ENCODE data around the gene ALG12. TPM values are rescaled to one million over a fixed set of nuclear protein-coding genes. Genes with fewer than 3 reads are reported as not detected.

ALG12 gene
- total RNA-seq, 2 donors from 2014 or later, result 17.4 to 30.1 TPM

DNA sequence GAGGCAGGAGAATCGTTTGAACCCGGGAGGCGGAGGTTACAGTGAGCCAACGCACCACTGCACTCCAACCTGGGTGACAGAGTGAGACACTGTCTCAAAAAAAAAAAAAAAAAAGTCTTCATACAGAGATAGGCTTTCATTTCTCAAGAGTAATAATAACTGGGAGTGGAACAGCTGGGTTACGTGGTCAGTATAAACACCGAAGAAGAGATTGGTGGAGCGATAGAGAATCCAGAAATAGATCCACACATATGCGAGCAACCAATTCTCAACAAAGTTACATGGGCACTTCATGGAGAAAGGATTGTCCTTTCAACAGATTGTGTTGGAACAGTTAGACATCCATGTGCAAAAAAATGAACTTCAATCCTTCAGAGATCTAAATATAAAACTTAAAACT, 40.0 kb downstream of the ALG12 start:
- Histone ChIP-seq H3K4me3 (no peak overlapping the region), H3K27me3 (replicated peaks; ENCODE audit: insufficient read depth) (no peaks in the 10 kb centered on the region), H3K36me3 (peaks cover under 1% of the 10 kb centered on the region), H3K27ac (no peak overlapping the region), H3K9me3 (peaks cover 8% of the 10 kb centered on the region), H3K4me1 (ENCODE audit: control insufficient read depth in 1 of 2, low read depth in 2 of 2) (no peaks in the 10 kb centered on the region)
- ATAC-seq (ENCODE audit: insufficient number of reproducible peaks, low FRiP score, low read depth) (no peak), DNase-seq (ENCODE audit: low spot score) (no peak)
- TF ChIP-seq, protein P1, sequence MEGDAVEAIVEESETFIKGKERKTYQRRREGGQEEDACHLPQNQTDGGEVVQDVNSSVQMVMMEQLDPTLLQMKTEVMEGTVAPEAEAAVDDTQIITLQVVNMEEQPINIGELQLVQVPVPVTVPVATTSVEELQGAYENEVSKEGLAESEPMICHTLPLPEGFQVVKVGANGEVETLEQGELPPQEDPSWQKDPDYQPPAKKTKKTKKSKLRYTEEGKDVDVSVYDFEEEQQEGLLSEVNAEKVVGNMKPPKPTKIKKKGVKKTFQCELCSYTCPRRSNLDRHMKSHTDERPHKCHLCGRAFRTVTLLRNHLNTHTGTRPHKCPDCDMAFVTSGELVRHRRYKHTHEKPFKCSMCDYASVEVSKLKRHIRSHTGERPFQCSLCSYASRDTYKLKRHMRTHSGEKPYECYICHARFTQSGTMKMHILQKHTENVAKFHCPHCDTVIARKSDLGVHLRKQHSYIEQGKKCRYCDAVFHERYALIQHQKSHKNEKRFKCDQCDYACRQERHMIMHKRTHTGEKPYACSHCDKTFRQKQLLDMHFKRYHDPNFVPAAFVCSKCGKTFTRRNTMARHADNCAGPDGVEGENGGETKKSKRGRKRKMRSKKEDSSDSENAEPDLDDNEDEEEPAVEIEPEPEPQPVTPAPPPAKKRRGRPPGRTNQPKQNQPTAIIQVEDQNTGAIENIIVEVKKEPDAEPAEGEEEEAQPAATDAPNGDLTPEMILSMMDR (IDR thresholded peaks at IDR 0.05), result no peak

DNA sequence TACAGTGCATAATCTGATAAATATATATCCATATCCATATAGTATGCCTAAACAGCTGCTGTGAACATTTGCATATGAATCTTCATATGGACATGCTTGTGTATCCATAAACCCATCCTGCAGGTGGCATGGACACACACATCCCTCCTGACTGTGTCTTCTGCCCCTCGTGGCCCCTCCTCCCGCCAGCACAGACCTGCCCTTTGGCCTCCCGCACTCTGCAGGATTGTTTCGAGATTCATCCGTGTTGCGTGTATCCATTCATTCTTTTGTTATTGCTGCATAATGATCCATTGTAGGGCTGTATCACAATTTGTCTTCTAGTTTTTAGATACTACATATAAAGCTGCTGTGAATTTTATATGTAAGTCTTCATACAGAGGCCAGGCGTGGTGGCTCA, 40.6 kb downstream of the ALG12 start:
- H3K36me3 ChIP-seq, result peaks cover 5% of the 10 kb centered on the region
- H3K27me3 ChIP-seq (replicated peaks; ENCODE audit: insufficient read depth), result no peaks in the 10 kb centered on the region
- no peaks in the 10 kb centered on the region for H3K4me1 ChIP-seq (ENCODE audit: control insufficient read depth in 1 of 2, low read depth in 2 of 2)
- H3K9me3 ChIP-seq, result peaks cover 8% of the 10 kb centered on the region
- ATAC-seq (ENCODE audit: insufficient number of reproducible peaks, low FRiP score, low read depth) (no peak), DNase-seq (ENCODE audit: low spot score) (no peak)
- TF ChIP-seq, protein P1 (IDR thresholded peaks at IDR 0.05), result no peak
- H3K27ac ChIP-seq, result no peak overlapping the region
- H3K4me3 ChIP-seq, result no peak overlapping the region

DNA sequence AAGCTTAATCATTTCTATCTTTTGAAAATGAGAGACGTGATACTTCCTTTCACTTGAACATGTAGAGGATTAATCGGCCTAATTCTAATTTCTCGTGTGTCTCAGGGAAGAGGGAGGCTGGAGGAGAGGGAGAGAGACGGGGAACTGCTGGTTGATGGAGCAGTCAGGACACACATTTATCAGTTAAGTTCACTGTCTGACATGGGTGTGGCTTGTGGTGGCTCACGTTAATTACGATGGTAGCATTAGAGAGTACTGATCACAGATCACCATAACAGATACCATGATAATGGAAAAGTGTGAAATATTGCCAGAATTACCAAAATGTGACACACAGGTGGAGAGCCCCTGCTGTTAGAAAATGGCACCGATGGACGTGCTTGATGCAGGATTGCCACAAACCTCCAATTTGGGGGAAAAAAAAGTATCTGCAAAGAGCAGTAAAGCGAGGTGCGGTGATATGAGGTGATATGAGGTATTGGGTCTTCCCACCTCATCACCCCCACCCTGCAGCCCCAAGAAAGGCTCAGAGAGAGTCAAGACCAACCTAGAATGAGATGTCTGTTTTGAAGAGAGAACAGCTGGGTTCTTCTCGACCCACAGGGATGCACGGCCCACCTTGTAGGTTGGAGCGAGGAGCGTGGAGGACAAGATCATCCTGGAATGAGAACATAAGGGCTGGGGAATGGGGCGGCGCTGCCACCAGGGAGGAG, 44.9 kb downstream of the ALG12 start:
- no peak overlapping the region for H3K4me3 ChIP-seq
- H3K27me3 ChIP-seq (replicated peaks; ENCODE audit: insufficient read depth), result no peaks in the 10 kb centered on the region
- TF ChIP-seq, protein P1 (IDR thresholded peaks at IDR 0.05), result no peak
- ATAC-seq (ENCODE audit: insufficient number of reproducible peaks, low FRiP score, low read depth) (no peak), DNase-seq (ENCODE audit: low spot score) (no peak)
- H3K27ac ChIP-seq, result no peak overlapping the region
- no peaks in the 10 kb centered on the region for H3K4me1 ChIP-seq (ENCODE audit: control insufficient read depth in 1 of 2, low read depth in 2 of 2)
- peaks cover 5% of the 10 kb centered on the region for H3K36me3 ChIP-seq
- peaks cover 2% of the 10 kb centered on the region for H3K9me3 ChIP-seq

DNA sequence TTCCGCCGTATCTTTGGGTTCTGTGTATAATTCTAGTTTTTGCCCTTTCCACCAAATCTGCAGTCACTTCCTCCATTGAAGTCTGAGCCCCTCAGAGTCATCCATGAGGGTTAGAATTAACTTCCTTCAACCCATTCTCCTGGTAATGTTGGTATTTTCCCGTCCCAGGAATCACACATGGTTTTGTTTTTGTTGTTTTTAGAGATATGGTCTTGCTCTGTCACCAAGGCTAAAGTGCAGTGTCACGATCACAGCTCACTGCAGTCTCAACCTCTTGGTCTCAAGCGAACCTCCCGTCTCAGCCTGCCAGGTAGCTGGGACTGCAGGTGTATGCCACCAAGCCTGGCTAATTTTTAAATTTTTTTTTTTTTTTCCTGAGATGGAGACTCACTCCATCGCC, 45.9 kb downstream of the ALG12 start:
- ATAC-seq (ENCODE audit: insufficient number of reproducible peaks, low FRiP score, low read depth), result no peak
- no peak overlapping the region for H3K27ac ChIP-seq
- no peaks in the 10 kb centered on the region for H3K4me1 ChIP-seq (ENCODE audit: control insufficient read depth in 1 of 2, low read depth in 2 of 2)
- H3K4me3 ChIP-seq, result no peak overlapping the region
- peaks cover 2% of the 10 kb centered on the region for H3K9me3 ChIP-seq
- H3K36me3 ChIP-seq, result peaks cover 5% of the 10 kb centered on the region
- TF ChIP-seq, protein P1 (IDR thresholded peaks at IDR 0.05), result no peak
- DNase-seq (ENCODE audit: low spot score), result no peak
- no peaks in the 10 kb centered on the region for H3K27me3 ChIP-seq (replicated peaks; ENCODE audit: insufficient read depth)

DNA sequence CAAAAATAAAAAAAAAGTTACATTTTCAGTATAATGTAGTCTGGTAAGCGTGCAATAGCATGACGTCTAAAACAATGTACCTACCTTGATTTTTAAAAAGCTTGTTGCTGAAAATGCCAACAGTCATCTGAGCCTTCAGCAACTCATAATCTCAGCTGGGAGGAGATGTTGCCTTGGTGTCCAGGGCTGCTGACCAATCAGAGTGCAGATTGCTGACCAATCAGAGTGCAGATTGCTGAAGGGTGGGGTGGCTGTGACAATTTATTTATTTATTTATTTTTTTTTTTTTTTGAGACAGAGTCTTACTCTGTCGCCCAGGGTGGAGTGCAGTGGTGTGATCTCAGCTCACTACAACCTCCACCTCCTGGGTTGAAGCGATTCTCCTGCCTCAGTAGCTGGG, 46.8 kb downstream of the ALG12 start:
- peaks cover 5% of the 10 kb centered on the region for H3K36me3 ChIP-seq
- no peak overlapping the region for H3K27ac ChIP-seq
- TF ChIP-seq, protein P1 (IDR thresholded peaks at IDR 0.05), result no peak
- ATAC-seq (ENCODE audit: insufficient number of reproducible peaks, low FRiP score, low read depth) (no peak), DNase-seq (ENCODE audit: low spot score) (no peak)
- H3K27me3 ChIP-seq (replicated peaks; ENCODE audit: insufficient read depth), result no peaks in the 10 kb centered on the region
- H3K4me1 ChIP-seq (ENCODE audit: control insufficient read depth in 1 of 2, low read depth in 2 of 2), result no peaks in the 10 kb centered on the region
- H3K4me3 ChIP-seq, result no peak overlapping the region
- peaks cover 2% of the 10 kb centered on the region for H3K9me3 ChIP-seq
